ENCODE data around the gene TRIM40.

The TRIM40 gene

DNA sequence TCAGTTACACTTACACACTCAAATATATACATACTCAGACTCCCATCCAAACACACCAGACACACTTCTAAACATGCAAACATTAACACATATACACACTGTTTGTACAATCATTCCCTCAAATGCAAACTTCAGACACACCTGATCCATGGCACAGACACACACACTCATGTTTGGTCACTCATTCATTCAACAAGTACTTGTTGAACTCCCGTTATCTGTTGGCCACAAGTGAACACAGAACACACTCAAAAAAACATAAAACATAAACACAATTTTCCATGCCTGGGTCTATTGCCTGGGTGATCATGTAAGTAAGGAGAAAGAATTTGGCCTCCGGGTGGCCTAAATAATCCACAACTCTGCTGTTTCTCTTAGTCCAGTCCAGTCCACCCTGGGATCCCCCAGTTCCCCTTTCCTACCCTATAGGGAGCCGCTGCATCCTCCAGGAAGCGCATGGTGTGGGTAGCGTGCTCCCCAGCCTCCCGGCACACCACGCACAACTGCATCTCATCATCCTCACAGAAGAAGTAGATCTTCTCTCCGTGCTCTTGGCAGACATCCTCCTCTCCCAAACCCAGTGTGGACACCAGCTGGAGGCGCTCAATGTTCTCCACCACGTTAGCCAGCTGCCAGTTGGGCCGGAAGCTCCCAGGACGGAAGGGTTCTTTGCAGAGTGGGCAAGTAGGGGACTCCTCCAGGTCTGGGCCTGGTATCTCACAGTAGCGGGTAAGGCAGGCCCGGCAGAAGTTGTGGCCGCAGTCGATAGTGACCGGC lies 24.3 kb downstream of the TRIM40 start:
- no peak for DNase-seq (ENCODE audit: low read depth)
- TF ChIP-seq, protein P1, sequence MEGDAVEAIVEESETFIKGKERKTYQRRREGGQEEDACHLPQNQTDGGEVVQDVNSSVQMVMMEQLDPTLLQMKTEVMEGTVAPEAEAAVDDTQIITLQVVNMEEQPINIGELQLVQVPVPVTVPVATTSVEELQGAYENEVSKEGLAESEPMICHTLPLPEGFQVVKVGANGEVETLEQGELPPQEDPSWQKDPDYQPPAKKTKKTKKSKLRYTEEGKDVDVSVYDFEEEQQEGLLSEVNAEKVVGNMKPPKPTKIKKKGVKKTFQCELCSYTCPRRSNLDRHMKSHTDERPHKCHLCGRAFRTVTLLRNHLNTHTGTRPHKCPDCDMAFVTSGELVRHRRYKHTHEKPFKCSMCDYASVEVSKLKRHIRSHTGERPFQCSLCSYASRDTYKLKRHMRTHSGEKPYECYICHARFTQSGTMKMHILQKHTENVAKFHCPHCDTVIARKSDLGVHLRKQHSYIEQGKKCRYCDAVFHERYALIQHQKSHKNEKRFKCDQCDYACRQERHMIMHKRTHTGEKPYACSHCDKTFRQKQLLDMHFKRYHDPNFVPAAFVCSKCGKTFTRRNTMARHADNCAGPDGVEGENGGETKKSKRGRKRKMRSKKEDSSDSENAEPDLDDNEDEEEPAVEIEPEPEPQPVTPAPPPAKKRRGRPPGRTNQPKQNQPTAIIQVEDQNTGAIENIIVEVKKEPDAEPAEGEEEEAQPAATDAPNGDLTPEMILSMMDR (IDR thresholded peaks at IDR 0.05; ENCODE audit: low read length, missing control alignments): no peak
- no peak overlapping the region for H3K4me3 ChIP-seq (replicated peaks; ENCODE audit: low read depth, low read length)

DNA sequence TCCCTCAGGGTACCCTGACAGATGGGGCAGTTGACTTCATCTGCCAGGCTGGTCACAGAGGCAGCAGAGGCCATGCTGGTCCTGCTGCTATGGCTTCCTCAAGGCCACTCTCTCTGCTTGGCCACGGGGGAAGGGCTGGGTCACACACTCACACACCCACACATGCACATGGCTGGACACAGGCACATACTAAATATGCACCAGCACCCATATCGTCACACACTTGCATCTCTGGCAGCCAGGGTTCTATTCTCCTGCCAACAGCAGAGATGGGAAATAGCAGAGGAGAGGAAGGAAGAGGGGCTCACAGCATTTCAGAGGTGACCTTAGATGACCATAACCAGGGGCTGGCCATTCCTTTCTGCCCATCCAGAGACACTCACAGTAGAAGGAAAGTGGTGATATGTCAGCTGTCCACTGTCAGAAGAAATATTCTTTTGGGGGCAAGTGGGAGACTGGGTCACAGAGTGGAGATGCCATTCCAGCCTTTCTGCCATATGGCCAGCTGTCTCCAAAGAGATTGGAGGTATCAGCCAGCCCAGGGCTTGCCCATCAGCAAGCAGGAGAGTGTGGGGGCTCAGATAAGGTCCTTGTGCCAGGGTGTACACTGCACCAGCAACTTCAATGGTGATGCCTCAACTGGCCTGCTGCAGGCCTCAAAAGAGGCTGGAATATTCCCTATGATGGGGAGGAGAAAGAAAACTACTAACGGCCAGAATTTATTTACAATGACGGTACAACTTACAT lies 25.0 kb downstream of the TRIM40 start, which contains the start of gene TRIM10:
Gene TRIM10, minus strand, starts transcription at position 427 of the 747 bp plus-strand sequence. Its CDS starts 353 bp downstream, at position 74.
- TF ChIP-seq, protein P1 (IDR thresholded peaks at IDR 0.05; ENCODE audit: low read length, missing control alignments): no peak
- no peak within 1 kb of the TSS for H3K4me3 ChIP-seq (replicated peaks; ENCODE audit: low read depth, low read length)
- DNase-seq (ENCODE audit: low read depth): no peak

DNA sequence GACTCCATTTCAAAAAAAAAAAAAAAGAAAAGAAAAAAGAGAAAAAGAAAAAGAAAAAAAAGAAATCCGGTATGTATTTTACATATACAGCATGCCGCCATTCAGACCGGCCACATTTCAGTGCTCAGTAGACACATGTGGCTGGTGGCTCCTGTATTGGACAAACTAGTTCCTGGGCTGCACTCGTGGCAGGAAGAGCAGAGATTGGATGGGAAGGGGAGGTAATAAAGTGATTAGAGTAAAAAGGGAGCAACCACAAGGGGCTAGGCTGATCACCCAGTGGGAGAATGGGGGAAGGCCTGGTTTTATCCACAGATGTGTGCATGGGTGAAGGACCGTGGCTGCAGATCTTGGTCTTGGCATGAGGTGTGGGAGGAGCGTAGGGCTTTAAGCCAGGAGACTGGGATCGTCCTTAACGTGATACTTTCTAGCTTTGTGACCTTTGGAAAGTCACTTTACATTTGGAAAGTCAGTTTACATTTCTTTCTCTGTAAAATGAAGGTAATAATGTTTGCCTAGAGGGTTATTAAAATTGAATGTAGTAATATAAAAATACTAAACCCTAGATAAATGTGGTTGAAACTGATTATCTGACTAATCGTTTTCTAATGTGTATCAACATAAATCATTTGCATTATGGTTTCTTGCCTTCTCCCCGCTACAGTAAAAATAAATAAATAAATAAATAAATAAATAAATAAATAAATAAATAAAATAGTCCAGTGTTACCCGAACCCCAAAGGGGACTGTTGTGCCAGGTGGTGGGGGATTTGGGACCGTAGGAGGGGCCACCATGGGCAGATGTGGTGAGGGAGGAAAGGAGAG lies 26.5 kb downstream of the TRIM40 start:
- no peak for DNase-seq (ENCODE audit: low read depth)
- no peak overlapping the region for H3K4me3 ChIP-seq (replicated peaks; ENCODE audit: low read depth, low read length)
- TF ChIP-seq, protein P1 (IDR thresholded peaks at IDR 0.05; ENCODE audit: low read length, missing control alignments): no peak

DNA sequence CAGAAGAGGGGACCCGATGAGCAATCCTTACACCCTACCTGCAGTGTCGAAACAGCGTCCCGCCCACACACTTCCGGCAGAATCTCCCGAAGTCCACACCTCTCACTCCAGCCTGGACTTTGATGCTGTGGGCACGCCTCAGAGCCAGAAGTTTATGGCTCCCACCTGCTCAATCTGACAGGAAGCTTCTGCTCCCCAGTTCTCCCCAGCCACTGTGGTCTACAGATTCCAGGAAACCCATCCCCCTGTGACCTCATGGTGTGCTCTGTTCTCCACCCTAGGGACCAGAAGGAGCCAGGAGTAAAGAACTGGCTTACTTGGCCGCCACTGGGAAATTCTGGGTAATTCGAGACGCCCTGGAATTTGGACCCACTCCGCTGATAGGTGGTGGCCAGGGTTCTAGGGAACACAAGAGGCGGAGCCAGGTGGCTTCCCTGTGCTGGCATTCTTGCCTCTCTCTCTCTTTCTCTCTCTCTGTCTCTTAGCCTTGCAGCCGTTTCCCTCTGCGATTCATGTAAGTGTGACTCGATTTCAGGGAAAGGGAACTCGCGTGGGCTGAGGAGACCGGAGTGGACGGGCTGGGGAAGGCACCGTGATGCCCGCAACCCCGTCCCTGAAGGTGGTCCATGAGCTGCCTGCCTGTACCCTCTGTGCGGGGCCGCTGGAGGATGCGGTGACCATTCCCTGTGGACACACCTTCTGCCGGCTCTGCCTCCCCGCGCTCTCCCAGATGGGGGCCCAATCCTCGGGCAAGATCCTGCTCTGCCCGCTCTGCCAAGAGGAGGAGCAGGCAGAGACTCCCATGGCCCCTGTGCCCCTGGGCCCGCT lies 27.4 kb downstream of the TRIM40 start, which contains the start of gene TRIM15:
Gene TRIM15, plus strand, starts transcription at position 457 of the 828 bp plus-strand sequence. Its CDS starts 139 bp downstream, at position 596.
- no peak for DNase-seq (ENCODE audit: low read depth)
- TF ChIP-seq, protein P1 (IDR thresholded peaks at IDR 0.05; ENCODE audit: low read length, missing control alignments): no peak

DNA sequence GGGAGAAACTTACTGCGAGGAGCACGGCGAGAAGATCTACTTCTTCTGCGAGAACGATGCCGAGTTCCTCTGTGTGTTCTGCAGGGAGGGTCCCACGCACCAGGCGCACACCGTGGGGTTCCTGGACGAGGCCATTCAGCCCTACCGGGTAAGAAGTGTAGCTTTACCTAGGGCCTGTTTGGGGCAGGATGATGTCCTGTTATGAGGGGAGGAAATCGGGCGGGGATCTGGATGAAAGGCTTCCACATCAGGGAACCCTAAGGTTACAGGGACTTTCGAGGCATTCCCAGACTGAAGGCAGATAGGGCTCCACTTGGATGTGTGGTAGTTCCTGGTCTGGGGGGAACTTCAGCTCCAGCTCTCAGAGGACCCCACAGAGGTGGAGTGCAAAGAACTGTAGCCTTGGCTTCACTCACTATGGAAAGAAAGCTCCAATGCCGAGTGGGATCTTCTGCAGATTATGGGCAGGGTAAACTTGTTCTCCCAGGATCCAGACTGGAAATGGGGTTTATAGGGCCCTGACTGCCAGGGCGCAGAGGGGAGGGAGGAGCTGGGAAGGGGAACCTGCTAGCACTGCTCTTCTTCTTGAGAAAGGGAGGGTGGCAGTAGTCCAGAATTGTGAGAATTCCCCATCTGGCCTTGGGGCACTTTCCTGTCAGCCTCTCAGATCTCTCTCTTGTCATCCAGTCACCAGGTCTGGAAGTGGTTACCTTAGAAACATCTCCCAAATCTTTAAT lies 28.1 kb downstream of the TRIM40 start:
- TF ChIP-seq, protein P1 (IDR thresholded peaks at IDR 0.05; ENCODE audit: low read length, missing control alignments): no peak
- no peak for DNase-seq (ENCODE audit: low read depth)

More for the DNA sequence above, 27.4 kb downstream of the TRIM40 start, which contains the start of gene TRIM15:
- no peak within 1 kb of the TSS for H3K4me3 ChIP-seq (replicated peaks; ENCODE audit: low read depth, low read length)

More for the DNA sequence above, 28.1 kb downstream of the TRIM40 start:
- no peak overlapping the region for H3K4me3 ChIP-seq (replicated peaks; ENCODE audit: low read depth, low read length)
